C4-2B (cell line): ENCODE data around the gene MEGF10.

Experiments used
- CTCF ChIP-seq: fragments of 450-650 bp; conservative IDR thresholded peaks from 2 replicates; pipeline ENCODE4 v1.5.1; 2017; ENCODE audit warnings: mild to moderate bottlenecking
- ZFX ChIP-seq: fragments of 450-650 bp; IDR thresholded peaks from 2 replicates; pipeline ENCODE4 v1.6.1; 2017

GRCh38 chr5:127369796-127370195 is 79.2 kb downstream of the MEGF10 start:
- TF ChIP-seq CTCF (no peak), ZFX (no peak)
